ENCODE results near the gene CREBL2. TPM values are rescaled to one million over a fixed set of nuclear protein-coding genes. Genes with fewer than 3 reads are reported as not detected.
"Not testable (repeated sequence)": the region's sequence is repeated elsewhere in the genome, so short reads cannot be mapped to it uniquely, and the experiment has no call there.

Gene CREBL2
- total RNA-seq, 1 experiment from 2014 or later = 19.3 TPM

GRCh38 chr12:12588436-12588835 lies 23.2 kb upstream of the CREBL2 start:
- H3K36me3 ChIP-seq (ENCODE audit: insufficient read depth, low read length); H3K27me3 ChIP-seq (ENCODE audit: low read length); H3K9ac ChIP-seq (ENCODE audit: low read length); H3K4me2 ChIP-seq (ENCODE audit: low read depth, low read length, poor library complexity, severe bottlenecking); H3K27ac ChIP-seq (ENCODE audit: low read length); H3K4me1 ChIP-seq (ENCODE audit: low read length); H4K20me1 ChIP-seq (ENCODE audit: insufficient read depth, low read depth, low read length); H2AFZ ChIP-seq (ENCODE audit: low read length); DNase-seq; H3K79me2 ChIP-seq (ENCODE audit: low read length); H3K9me3 ChIP-seq (ENCODE audit: low read length); H3K4me3 ChIP-seq (ENCODE audit: low read length); H3K9me2 ChIP-seq (replicated peaks; ENCODE audit: insufficient read depth, low read length): not testable (repeated sequence)

GRCh38 chr12:12590961-12591360 lies 20.7 kb upstream of the CREBL2 start:
- no peaks in the 10 kb centered on the region for H3K27me3 ChIP-seq (ENCODE audit: low read length)
- no peaks in the 10 kb centered on the region for H3K79me2 ChIP-seq (ENCODE audit: low read length)

GRCh38 chr12:12592930-12593329 lies 18.7 kb upstream of the CREBL2 start:
- H3K4me3 ChIP-seq (ENCODE audit: low read length) = no peak overlapping the region
- H4K20me1 ChIP-seq (ENCODE audit: insufficient read depth, low read depth, low read length) = no peaks in the 10 kb centered on the region
- no peaks in the 10 kb centered on the region for H3K79me2 ChIP-seq (ENCODE audit: low read length)
- no peaks in the 10 kb centered on the region for H3K4me1 ChIP-seq (ENCODE audit: low read length)
- no peak overlapping the region for H3K27ac ChIP-seq (ENCODE audit: low read length)
- no peaks in the 10 kb centered on the region for H3K9me2 ChIP-seq (replicated peaks; ENCODE audit: insufficient read depth, low read length)
- H3K9me3 ChIP-seq (ENCODE audit: low read length) = no peaks in the 10 kb centered on the region
- H3K4me2 ChIP-seq (ENCODE audit: low read depth, low read length, poor library complexity, severe bottlenecking) = no peak overlapping the region
- no peak for DNase-seq
- H3K27me3 ChIP-seq (ENCODE audit: low read length) = no peaks in the 10 kb centered on the region
- no peaks in the 10 kb centered on the region for H3K36me3 ChIP-seq (ENCODE audit: insufficient read depth, low read length)
- H2AFZ ChIP-seq (ENCODE audit: low read length) = no peak overlapping the region
- H3K9ac ChIP-seq (ENCODE audit: low read length) = no peak overlapping the region

More at GRCh38 chr12:12590961-12591360, 20.7 kb upstream of the CREBL2 start:
- DNase-seq = no peak
- H3K9ac ChIP-seq (ENCODE audit: low read length) = no peak overlapping the region
- H3K4me3 ChIP-seq (ENCODE audit: low read length) = no peak overlapping the region
- no peak overlapping the region for H3K27ac ChIP-seq (ENCODE audit: low read length)
- H3K9me2 ChIP-seq (replicated peaks; ENCODE audit: insufficient read depth, low read length) = no peaks in the 10 kb centered on the region
- no peaks in the 10 kb centered on the region for H4K20me1 ChIP-seq (ENCODE audit: insufficient read depth, low read depth, low read length)
- no peaks in the 10 kb centered on the region for H3K36me3 ChIP-seq (ENCODE audit: insufficient read depth, low read length)
- H3K9me3 ChIP-seq (ENCODE audit: low read length) = no peaks in the 10 kb centered on the region
- no peaks in the 10 kb centered on the region for H3K4me1 ChIP-seq (ENCODE audit: low read length)
- no peak overlapping the region for H3K4me2 ChIP-seq (ENCODE audit: low read depth, low read length, poor library complexity, severe bottlenecking)
- no peak overlapping the region for H2AFZ ChIP-seq (ENCODE audit: low read length)

GRCh38 chr12:12595929-12596328 lies 15.7 kb upstream of the CREBL2 start:
- H3K27me3 ChIP-seq (ENCODE audit: low read length); DNase-seq; H3K9me2 ChIP-seq (replicated peaks; ENCODE audit: insufficient read depth, low read length); H3K4me1 ChIP-seq (ENCODE audit: low read length); H3K9ac ChIP-seq (ENCODE audit: low read length); H3K4me3 ChIP-seq (ENCODE audit: low read length); H2AFZ ChIP-seq (ENCODE audit: low read length); H3K79me2 ChIP-seq (ENCODE audit: low read length); H3K36me3 ChIP-seq (ENCODE audit: insufficient read depth, low read length); H3K27ac ChIP-seq (ENCODE audit: low read length); H3K9me3 ChIP-seq (ENCODE audit: low read length); H3K4me2 ChIP-seq (ENCODE audit: low read depth, low read length, poor library complexity, severe bottlenecking); H4K20me1 ChIP-seq (ENCODE audit: insufficient read depth, low read depth, low read length): not testable (repeated sequence)

GRCh38 chr12:12596598-12596997 lies 15.1 kb upstream of the CREBL2 start:
- not testable (repeated sequence) for DNase-seq; H3K27me3 ChIP-seq (ENCODE audit: low read length); H3K27ac ChIP-seq (ENCODE audit: low read length); H3K9me3 ChIP-seq (ENCODE audit: low read length); H3K36me3 ChIP-seq (ENCODE audit: insufficient read depth, low read length); H3K4me3 ChIP-seq (ENCODE audit: low read length); H3K79me2 ChIP-seq (ENCODE audit: low read length); H3K9me2 ChIP-seq (replicated peaks; ENCODE audit: insufficient read depth, low read length); H2AFZ ChIP-seq (ENCODE audit: low read length); H4K20me1 ChIP-seq (ENCODE audit: insufficient read depth, low read depth, low read length); H3K4me2 ChIP-seq (ENCODE audit: low read depth, low read length, poor library complexity, severe bottlenecking); H3K4me1 ChIP-seq (ENCODE audit: low read length); H3K9ac ChIP-seq (ENCODE audit: low read length)

- Histone ChIP-seq H3K9me2 (replicated peaks; ENCODE audit: insufficient read depth, low read length) (no peaks in the 10 kb centered on the region), H3K4me2 (ENCODE audit: low read depth, low read length, poor library complexity, severe bottlenecking) (no peak overlapping the region), H3K79me2 (ENCODE audit: low read length) (no peaks in the 10 kb centered on the region), H4K20me1 (ENCODE audit: insufficient read depth, low read depth, low read length) (no peaks in the 10 kb centered on the region), H3K27me3 (ENCODE audit: low read length) (no peaks in the 10 kb centered on the region), H3K9ac (ENCODE audit: low read length) (no peak overlapping the region), H3K27ac (ENCODE audit: low read length) (no peak overlapping the region), H2AFZ (ENCODE audit: low read length) (no peak overlapping the region), H3K4me1 (ENCODE audit: low read length) (no peaks in the 10 kb centered on the region), H3K4me3 (ENCODE audit: low read length) (no peak overlapping the region), H3K9me3 (ENCODE audit: low read length) (no peaks in the 10 kb centered on the region), H3K36me3 (ENCODE audit: insufficient read depth, low read length) (no peaks in the 10 kb centered on the region)
- DNase-seq = no peak
Observed at GRCh38 chr12:12598864-12599263, 12.8 kb upstream of the CREBL2 start.

GRCh38 chr12:12599750-12600643 lies 11.7 kb upstream of the CREBL2 start:
- no peaks in the 10 kb centered on the region for H3K4me1 ChIP-seq (ENCODE audit: low read length)
- no peaks in the 10 kb centered on the region for H3K27me3 ChIP-seq (ENCODE audit: low read length)
- H3K9me3 ChIP-seq (ENCODE audit: low read length) = no peaks in the 10 kb centered on the region
- H3K4me3 ChIP-seq (ENCODE audit: low read length) = no peak overlapping the region
- no peak for DNase-seq
- no peaks in the 10 kb centered on the region for H3K36me3 ChIP-seq (ENCODE audit: insufficient read depth, low read length)
- no peak overlapping the region for H3K27ac ChIP-seq (ENCODE audit: low read length)
- no peak overlapping the region for H3K9ac ChIP-seq (ENCODE audit: low read length)
- H3K9me2 ChIP-seq (replicated peaks; ENCODE audit: insufficient read depth, low read length) = no peaks in the 10 kb centered on the region
- no peaks in the 10 kb centered on the region for H4K20me1 ChIP-seq (ENCODE audit: insufficient read depth, low read depth, low read length)
- H3K4me2 ChIP-seq (ENCODE audit: low read depth, low read length, poor library complexity, severe bottlenecking) = no peak overlapping the region
- H2AFZ ChIP-seq (ENCODE audit: low read length) = no peak overlapping the region
- H3K79me2 ChIP-seq (ENCODE audit: low read length) = no peaks in the 10 kb centered on the region

GRCh38 chr12:12600659-12601058 lies 11.0 kb upstream of the CREBL2 start:
- Histone ChIP-seq H3K9me3 (ENCODE audit: low read length) (no peaks in the 10 kb centered on the region), H3K79me2 (ENCODE audit: low read length) (no peaks in the 10 kb centered on the region), H3K27ac (ENCODE audit: low read length) (no peak overlapping the region), H3K4me3 (ENCODE audit: low read length) (no peak overlapping the region), H3K9ac (ENCODE audit: low read length) (no peak overlapping the region), H4K20me1 (ENCODE audit: insufficient read depth, low read depth, low read length) (no peaks in the 10 kb centered on the region), H3K27me3 (ENCODE audit: low read length) (no peaks in the 10 kb centered on the region), H3K4me2 (ENCODE audit: low read depth, low read length, poor library complexity, severe bottlenecking) (no peak overlapping the region), H3K4me1 (ENCODE audit: low read length) (no peaks in the 10 kb centered on the region), H3K9me2 (replicated peaks; ENCODE audit: insufficient read depth, low read length) (no peaks in the 10 kb centered on the region), H2AFZ (ENCODE audit: low read length) (no peak overlapping the region), H3K36me3 (ENCODE audit: insufficient read depth, low read length) (no peaks in the 10 kb centered on the region)
- DNase-seq = no peak
